OCI-LY1 (cell line): ENCODE results near the gene ANKRD39.

Source experiments
- H2AFZ ChIP-seq: fragments of 200-600 bp; sonication (generic), shearing (Covaris generic); 2 replicates; pipeline ENCODE4 v1.6.0; 2014; ENCODE audit warnings: antibody characterized with exemption, mild to moderate bottlenecking, low read length
- H3F3A ChIP-seq: fragments of 200-600 bp; sonication (generic), shearing (Covaris generic); 2 replicates; pipeline ENCODE4 v1.6.0; 2014; ENCODE audit warnings: mild to moderate bottlenecking, antibody characterized with exemption, low read length, moderate library complexity; ENCODE audit not compliant: insufficient read depth
- H3K27ac ChIP-seq: fragments of 200-600 bp; sonication (generic); 2 replicates; pipeline ENCODE4 v1.5.1; 2014; ENCODE audit warnings: low read length, mixed run types, mild to moderate bottlenecking, low read depth; ENCODE audit not compliant: poor library complexity, severe bottlenecking
- H3K27me3 ChIP-seq: fragments of 200-600 bp; sonication (generic); 2 replicates; pipeline ENCODE4 v1.6.0; 2014; ENCODE audit warnings: antibody characterized with exemption, mild to moderate bottlenecking, low read length, moderate library complexity; ENCODE audit not compliant: insufficient read depth
- H3K36me3 ChIP-seq: fragments of 200-600 bp; sonication (generic); 2 replicates; pipeline ENCODE4 v1.6.1; 2014; ENCODE audit warnings: mild to moderate bottlenecking, antibody characterized with exemption, low read length, moderate library complexity, mixed read lengths; ENCODE audit not compliant: insufficient read depth
- H3K4me1 ChIP-seq: fragments of 200-600 bp; sonication (generic); 2 replicates; pipeline ENCODE4 v1.5.1; 2014; ENCODE audit warnings: mild to moderate bottlenecking, low read length, moderate library complexity; ENCODE audit not compliant: insufficient read depth, severe bottlenecking
- H3K4me2 ChIP-seq: fragments of 200-600 bp; sonication (generic), shearing (Covaris generic); 2 replicates; pipeline ENCODE4 v1.6.1; 2014; ENCODE audit warnings: low read length
- H3K4me3 ChIP-seq: fragments of 200-600 bp; sonication (generic); 2 replicates; pipeline ENCODE4 v1.5.1; 2014; ENCODE audit warnings: low read length, low read depth, mild to moderate bottlenecking, mixed read lengths; ENCODE audit not compliant: poor library complexity, severe bottlenecking
- H3K79me2 ChIP-seq: fragments of 200-600 bp; shearing (Covaris generic); 2 replicates; pipeline ENCODE4 v1.6.1; 2016; ENCODE audit warnings: mixed run types, low read length, mixed read lengths; ENCODE audit not compliant: insufficient read depth
- H3K9ac ChIP-seq: fragments of 200-600 bp; sonication (generic), shearing (Covaris generic); 2 replicates; pipeline ENCODE4 v1.6.1; 2014; ENCODE audit warnings: mild to moderate bottlenecking, low read length, mixed read lengths
- H3K9me2 ChIP-seq: fragments of 200-600 bp; sonication (generic), shearing (Covaris generic); 2 replicates; pipeline ENCODE4 v1.6.1; 2014; ENCODE audit warnings: low read depth, mild to moderate bottlenecking, low read length, mixed read lengths
- H3K9me3 ChIP-seq: fragments of 200-600 bp; shearing (Covaris generic); 2 replicates; pipeline ENCODE4 v1.6.1; 2014; ENCODE audit warnings: low read length, mixed read lengths
- H4K20me1 ChIP-seq: fragments of 200-600 bp; sonication (generic), shearing (Covaris generic); 2 replicates; pipeline ENCODE4 v1.6.0; 2016; ENCODE audit warnings: mild to moderate bottlenecking, low read length; ENCODE audit not compliant: insufficient read depth
- EZH2 ChIP-seq: fragments of 200-600 bp; sonication (generic), shearing (Covaris generic); IDR thresholded peaks from 2 replicates; pipeline ENCODE4 v1.8.0; 2017; ENCODE audit warnings: borderline replicate concordance, mixed run types, mild to moderate bottlenecking, antibody characterized with exemption, low read length, moderate library complexity, mixed read lengths
- TF ChIP-seq, protein P1 (sequence below): fragments of 200-600 bp; sonication (generic), shearing (Covaris generic); IDR thresholded peaks from 2 replicates; pipeline ENCODE4 v1.5.1; 2017; ENCODE audit warnings: mild to moderate bottlenecking, antibody characterized with exemption, low read length, moderate library complexity, mixed read lengths

Gene ANKRD39

DNA sequence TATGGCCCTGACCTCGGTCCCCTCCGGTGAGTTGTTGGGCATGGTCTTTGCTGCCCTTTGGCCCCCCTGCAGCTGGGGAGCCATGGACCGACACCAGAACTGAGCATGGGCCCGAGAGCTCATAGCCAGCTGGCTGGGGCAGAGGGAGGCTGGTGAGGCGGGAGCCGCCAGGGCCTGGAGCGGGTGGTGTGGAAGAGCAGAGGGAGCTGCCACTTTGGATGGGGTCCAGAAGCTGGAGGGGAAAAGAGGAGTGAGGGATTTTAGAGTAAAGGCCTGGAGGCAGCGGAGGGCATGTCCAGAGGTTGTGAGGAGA, 58.2 kb downstream of the ANKRD39 start:
- Histone ChIP-seq H3K27me3 (no peaks in the 10 kb centered on the region), H3K4me2 (no peak overlapping the region), H3F3A (no peaks in the 10 kb centered on the region), H3K79me2 (no peaks in the 10 kb centered on the region), H3K9ac (no peak overlapping the region), H3K4me1 (peaks cover 3% of the 10 kb centered on the region), H4K20me1 (no peaks in the 10 kb centered on the region), H3K27ac (no peak overlapping the region), H3K9me2 (no peaks in the 10 kb centered on the region), H3K4me3 (no peak overlapping the region), H3K9me3 (no peaks in the 10 kb centered on the region), H2AFZ (no peak overlapping the region), H3K36me3 (no peaks in the 10 kb centered on the region)
- TF ChIP-seq, protein P1, sequence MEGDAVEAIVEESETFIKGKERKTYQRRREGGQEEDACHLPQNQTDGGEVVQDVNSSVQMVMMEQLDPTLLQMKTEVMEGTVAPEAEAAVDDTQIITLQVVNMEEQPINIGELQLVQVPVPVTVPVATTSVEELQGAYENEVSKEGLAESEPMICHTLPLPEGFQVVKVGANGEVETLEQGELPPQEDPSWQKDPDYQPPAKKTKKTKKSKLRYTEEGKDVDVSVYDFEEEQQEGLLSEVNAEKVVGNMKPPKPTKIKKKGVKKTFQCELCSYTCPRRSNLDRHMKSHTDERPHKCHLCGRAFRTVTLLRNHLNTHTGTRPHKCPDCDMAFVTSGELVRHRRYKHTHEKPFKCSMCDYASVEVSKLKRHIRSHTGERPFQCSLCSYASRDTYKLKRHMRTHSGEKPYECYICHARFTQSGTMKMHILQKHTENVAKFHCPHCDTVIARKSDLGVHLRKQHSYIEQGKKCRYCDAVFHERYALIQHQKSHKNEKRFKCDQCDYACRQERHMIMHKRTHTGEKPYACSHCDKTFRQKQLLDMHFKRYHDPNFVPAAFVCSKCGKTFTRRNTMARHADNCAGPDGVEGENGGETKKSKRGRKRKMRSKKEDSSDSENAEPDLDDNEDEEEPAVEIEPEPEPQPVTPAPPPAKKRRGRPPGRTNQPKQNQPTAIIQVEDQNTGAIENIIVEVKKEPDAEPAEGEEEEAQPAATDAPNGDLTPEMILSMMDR: no peak
- TF ChIP-seq EZH2: no peak

DNA sequence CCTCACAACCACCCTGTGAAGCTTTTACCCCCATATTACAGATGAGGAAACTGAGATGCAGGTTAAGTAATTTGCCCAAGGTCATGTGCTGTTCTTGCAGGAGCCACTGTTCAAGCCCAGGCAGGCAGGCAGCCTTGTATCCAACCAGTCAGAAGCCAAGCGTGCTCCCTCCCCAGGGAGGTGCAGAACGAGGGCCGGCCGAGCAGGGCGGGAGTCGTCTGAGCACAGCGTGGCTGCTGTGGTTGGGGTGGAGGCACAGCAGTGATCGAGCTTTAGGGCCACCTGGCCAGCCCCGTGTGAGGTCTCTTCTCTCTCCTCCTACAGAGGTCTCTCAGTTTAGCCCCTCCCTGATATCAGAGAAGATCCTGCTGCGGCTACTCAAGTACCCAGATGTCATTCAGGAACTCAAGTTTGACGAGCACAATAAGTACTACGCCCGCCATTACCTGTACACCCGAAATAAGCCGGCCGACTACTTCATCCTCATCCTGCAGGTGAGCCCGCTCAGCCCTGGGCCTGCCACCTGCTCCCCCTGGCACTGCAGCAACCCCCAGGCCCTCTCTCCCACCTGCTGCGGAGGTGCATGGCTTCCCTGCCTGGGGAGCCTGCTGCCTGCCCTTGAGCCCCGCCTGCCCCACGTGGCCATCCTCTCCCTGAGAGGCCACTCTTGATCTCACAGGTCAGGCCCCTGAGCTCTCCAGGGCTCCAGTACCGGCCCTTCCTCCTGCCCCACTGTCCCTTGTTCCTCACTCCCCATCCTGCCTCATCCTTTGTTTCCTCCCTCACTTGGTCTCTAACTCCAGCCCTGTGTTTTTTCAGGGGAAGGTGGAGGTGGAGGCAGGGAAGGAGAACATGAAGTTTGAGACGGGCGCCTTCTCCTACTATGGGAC, 58.8 kb downstream of the ANKRD39 start:
- no peaks in the 10 kb centered on the region for H3F3A ChIP-seq
- no peaks in the 10 kb centered on the region for H3K27me3 ChIP-seq
- H3K4me3 ChIP-seq: no peak overlapping the region
- no peaks in the 10 kb centered on the region for H3K9me3 ChIP-seq
- no peaks in the 10 kb centered on the region for H3K79me2 ChIP-seq
- H3K4me1 ChIP-seq: peaks cover 3% of the 10 kb centered on the region
- no peak overlapping the region for H3K9ac ChIP-seq
- H4K20me1 ChIP-seq: no peaks in the 10 kb centered on the region
- H3K4me2 ChIP-seq: no peak overlapping the region
- H3K9me2 ChIP-seq: no peaks in the 10 kb centered on the region
- no peak overlapping the region for H2AFZ ChIP-seq
- no peaks in the 10 kb centered on the region for H3K36me3 ChIP-seq
- H3K27ac ChIP-seq: no peak overlapping the region
- TF ChIP-seq, protein P1: no peak
- TF ChIP-seq EZH2: no peak
